ENCODE measurements around the gene TUBB4A.

- TF ChIP-seq, protein P1, sequence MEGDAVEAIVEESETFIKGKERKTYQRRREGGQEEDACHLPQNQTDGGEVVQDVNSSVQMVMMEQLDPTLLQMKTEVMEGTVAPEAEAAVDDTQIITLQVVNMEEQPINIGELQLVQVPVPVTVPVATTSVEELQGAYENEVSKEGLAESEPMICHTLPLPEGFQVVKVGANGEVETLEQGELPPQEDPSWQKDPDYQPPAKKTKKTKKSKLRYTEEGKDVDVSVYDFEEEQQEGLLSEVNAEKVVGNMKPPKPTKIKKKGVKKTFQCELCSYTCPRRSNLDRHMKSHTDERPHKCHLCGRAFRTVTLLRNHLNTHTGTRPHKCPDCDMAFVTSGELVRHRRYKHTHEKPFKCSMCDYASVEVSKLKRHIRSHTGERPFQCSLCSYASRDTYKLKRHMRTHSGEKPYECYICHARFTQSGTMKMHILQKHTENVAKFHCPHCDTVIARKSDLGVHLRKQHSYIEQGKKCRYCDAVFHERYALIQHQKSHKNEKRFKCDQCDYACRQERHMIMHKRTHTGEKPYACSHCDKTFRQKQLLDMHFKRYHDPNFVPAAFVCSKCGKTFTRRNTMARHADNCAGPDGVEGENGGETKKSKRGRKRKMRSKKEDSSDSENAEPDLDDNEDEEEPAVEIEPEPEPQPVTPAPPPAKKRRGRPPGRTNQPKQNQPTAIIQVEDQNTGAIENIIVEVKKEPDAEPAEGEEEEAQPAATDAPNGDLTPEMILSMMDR (IDR thresholded peaks at IDR 0.05) = no peak
- no peak for TF ChIP-seq POLR2A (IDR thresholded peaks at IDR 0.05)
Measured at GRCh38 chr19:6484230-6484629, 17.9 kb downstream of the TUBB4A start.
